ENCODE results near the gene PSMA2.

DNA sequence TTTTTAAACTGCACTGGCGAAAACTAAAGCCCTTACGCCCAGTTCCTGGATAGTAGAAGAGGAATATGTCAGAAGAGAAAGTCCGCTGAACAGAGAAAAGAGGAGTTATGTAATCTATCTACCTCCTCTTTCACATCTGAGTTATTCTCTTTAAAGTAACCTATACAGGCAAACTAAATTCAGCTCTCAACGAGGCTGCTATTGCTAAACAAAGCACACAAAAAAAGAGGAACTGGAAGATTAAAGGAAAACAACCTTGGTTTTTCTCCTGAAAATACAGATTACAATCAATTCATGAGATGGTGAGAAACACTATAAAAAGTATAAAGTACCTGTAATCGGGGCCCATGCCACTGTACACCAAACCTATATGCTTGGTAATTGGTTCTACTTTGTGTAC lies 5.8 kb downstream of the PSMA2 start:
- TF ChIP-seq, protein P1, sequence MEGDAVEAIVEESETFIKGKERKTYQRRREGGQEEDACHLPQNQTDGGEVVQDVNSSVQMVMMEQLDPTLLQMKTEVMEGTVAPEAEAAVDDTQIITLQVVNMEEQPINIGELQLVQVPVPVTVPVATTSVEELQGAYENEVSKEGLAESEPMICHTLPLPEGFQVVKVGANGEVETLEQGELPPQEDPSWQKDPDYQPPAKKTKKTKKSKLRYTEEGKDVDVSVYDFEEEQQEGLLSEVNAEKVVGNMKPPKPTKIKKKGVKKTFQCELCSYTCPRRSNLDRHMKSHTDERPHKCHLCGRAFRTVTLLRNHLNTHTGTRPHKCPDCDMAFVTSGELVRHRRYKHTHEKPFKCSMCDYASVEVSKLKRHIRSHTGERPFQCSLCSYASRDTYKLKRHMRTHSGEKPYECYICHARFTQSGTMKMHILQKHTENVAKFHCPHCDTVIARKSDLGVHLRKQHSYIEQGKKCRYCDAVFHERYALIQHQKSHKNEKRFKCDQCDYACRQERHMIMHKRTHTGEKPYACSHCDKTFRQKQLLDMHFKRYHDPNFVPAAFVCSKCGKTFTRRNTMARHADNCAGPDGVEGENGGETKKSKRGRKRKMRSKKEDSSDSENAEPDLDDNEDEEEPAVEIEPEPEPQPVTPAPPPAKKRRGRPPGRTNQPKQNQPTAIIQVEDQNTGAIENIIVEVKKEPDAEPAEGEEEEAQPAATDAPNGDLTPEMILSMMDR (IDR thresholded peaks at IDR 0.05) = no peak
- TF ChIP-seq EP300 (IDR thresholded peaks at IDR 0.05) (no peak), POLR2AphosphoS5 (IDR thresholded peaks at IDR 0.05) (no peak), POLR2A (IDR thresholded peaks at IDR 0.05) (no peak)

Data from stomach (tissue), 4 donors.